K562 (cell line): ENCODE results near the gene HMX3. TPM values are rescaled to one million over a fixed set of nuclear protein-coding genes. Genes with fewer than 3 reads are reported as not detected.

Source experiments
- CEBPZ ChIP-seq: fragments of 150-350 bp; IDR thresholded peaks from 2 replicates; pipeline ENCODE4 v1.6.1; 2014; ENCODE audit warnings: low read depth, mild to moderate bottlenecking, low read length, borderline replicate concordance
- E2F8 ChIP-seq: fragments of 450-650 bp; IDR thresholded peaks from 2 replicates; pipeline ENCODE4 v1.7.1; 2018; ENCODE audit warnings: mild to moderate bottlenecking, low read depth; ENCODE audit not compliant: partially characterized antibody
- KDM5B ChIP-seq: fragments of 200-600 bp; sonication (generic); IDR thresholded peaks from 2 replicates; pipeline ENCODE4 v1.6.1; 2012; ENCODE audit warnings: low read depth, mild to moderate bottlenecking, moderate library complexity, low read length, control low read depth, inconsistent platforms; ENCODE audit not compliant: insufficient replicate concordance
- MCM3 ChIP-seq: fragments of 450-650 bp; IDR thresholded peaks from 2 replicates; pipeline ENCODE4 v1.6.1; 2016
- NR4A1 ChIP-seq, 2 experiments: fragments of 250-450 bp in 1 of 2; fragments of 450-650 bp in 1 of 2; sonication (Bioruptor Pico) in 1 of 2; IDR thresholded peaks; 2 replicates each; pipeline versions ENCODE4 v1.4.0 to v1.6.1; 2016 to 2020; ENCODE audit warnings: mild to moderate bottlenecking in 2 of 2, missing compliant biosample characterization in 1 of 2, missing genetic modification characterization in 1 of 2, moderate library complexity in 1 of 2
- POLR2AphosphoS5 ChIP-seq: IDR thresholded peaks from 2 replicates; pipeline ENCODE4 v1.6.1; 2011; ENCODE audit warnings: mild to moderate bottlenecking, low read depth, low read length, moderate library complexity; ENCODE audit not compliant: control insufficient read depth, insufficient read depth
- TAF7 ChIP-seq: fragments of 450-650 bp; IDR thresholded peaks from 2 replicates; pipeline ENCODE4 v1.6.1; 2016; ENCODE audit warnings: missing genetic modification characterization, missing compliant biosample characterization
- ZHX1 ChIP-seq: fragments of 150-350 bp; conservative IDR thresholded peaks from 2 replicates; pipeline ENCODE4 v1.6.1; 2014; ENCODE audit warnings: low read length
- ZNF354B ChIP-seq: fragments of 250-450 bp; sonication (Bioruptor Pico); IDR thresholded peaks from 2 replicates; pipeline ENCODE4 v1.4.0; 2020
- ZNF609 ChIP-seq: sonication (generic); formaldehyde crosslinking; IDR thresholded peaks from 2 replicates; pipeline ENCODE4 v1.8.1; 2023; ENCODE audit warnings: missing genetic modification reagents, mild to moderate bottlenecking, borderline replicate concordance
- polyA plus RNA-seq, 8 experiments: library from polyadenylated mRNA; depleted of rRNA in 4 of 8; stranded (reverse) in 5 of 8; unstranded in 3 of 8; fragments of >200 nt; fragmentation: Nextera tagmentation in 2 of 8; fragmentation: Illumina TruSeq in 1 of 8; extraction: Ambion mirVana in 2 of 8; extraction: Trizol in 1 of 8; gene quantifications; 2 replicates each; pipeline versions ENCODE4 v1.2.1 to v1.2.3, GENCODE V29; 2011 to 2014; ENCODE audit warnings: inconsistent platforms in 1 of 8, missing spikeins in 1 of 8
- total RNA-seq, 7 experiments: library from RNA; depleted of rRNA in 6 of 7; stranded (reverse); fragments of >200 nt in 6 of 7; fragmentation: Illumina TruSeq in 2 of 7; extraction: Trizol in 2 of 7; gene quantifications; 2 replicates each; pipeline versions ENCODE4 v1.2.1 to v1.2.3, GENCODE V29; 2011 to 2021; ENCODE audit warnings: low replicate concordance in 1 of 7
- TF ChIP-seq, protein P1 (sequence below): sonication (generic); formaldehyde crosslinking; IDR thresholded peaks from 2 replicates; pipeline ENCODE4 v1.8.0; 2022; ENCODE audit warnings: missing genetic modification reagents, mild to moderate bottlenecking, moderate library complexity, borderline replicate concordance

Gene HMX3
- total and polyA plus RNA-seq, 9 of the 15 experiments (the other 6 are each of a cell fraction or from before 2014, with no cell fraction given) = 0.55 to 43.5 (median 7.4) TPM; not detected in 2

GRCh38 chr10:123134915-123135414 lies 805 bp upstream of the HMX3 start (continued):
- TF ChIP-seq CEBPZ = no peak
- TF ChIP-seq TAF7 = no peak
- TF ChIP-seq NR4A1 (CRISPR knock-in tag; IDR thresholded peaks at IDR 0.05) = no peak
- peak; percentile 64 for TF ChIP-seq NR4A1 (tag; IDR thresholded peaks at IDR 0.05)
- no peak for TF ChIP-seq ZHX1
- no peak for TF ChIP-seq ZNF354B (CRISPR knock-in tag)
- TF ChIP-seq, protein P1, sequence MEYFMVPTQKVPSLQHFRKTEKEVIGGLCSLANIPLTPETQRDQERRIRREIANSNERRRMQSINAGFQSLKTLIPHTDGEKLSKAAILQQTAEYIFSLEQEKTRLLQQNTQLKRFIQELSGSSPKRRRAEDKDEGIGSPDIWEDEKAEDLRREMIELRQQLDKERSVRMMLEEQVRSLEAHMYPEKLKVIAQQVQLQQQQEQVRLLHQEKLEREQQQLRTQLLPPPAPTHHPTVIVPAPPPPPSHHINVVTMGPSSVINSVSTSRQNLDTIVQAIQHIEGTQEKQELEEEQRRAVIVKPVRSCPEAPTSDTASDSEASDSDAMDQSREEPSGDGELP = peak; percentile 98
- TF ChIP-seq POLR2AphosphoS5 = peak; percentile 88
- no peak for TF ChIP-seq MCM3
- peak; percentile 40 for TF ChIP-seq E2F8
- no peak for TF ChIP-seq KDM5B
- TF ChIP-seq ZNF609 = 0 out of 2 replicates have a peak, but pooled peaks have one; percentile 59
